ENCODE measurements around the gene EIF1AD.
"Not testable (repeated sequence)": the region's sequence is repeated elsewhere in the genome, so short reads cannot be mapped to it uniquely, and the experiment has no call there.

Gene EIF1AD

GRCh38 chr11:65967329-65967934 lies 34.5 kb downstream of the EIF1AD start:
- DNase-seq = no peak

GRCh38 chr11:65965986-65966762 lies 35.8 kb downstream of the EIF1AD start:
- no peak for DNase-seq

- DNase-seq = no peak
These were observed 37.1 kb downstream of the EIF1AD start for GRCh38 chr11:65964906-65965305.

GRCh38 chr11:65962141-65962564 lies 39.8 kb downstream of the EIF1AD start:
- no peak for DNase-seq

GRCh38 chr11:65961267-65962140 lies 40.5 kb downstream of the EIF1AD start, which contains the start of gene SART1:
SART1 (plus strand) TSS chr11:65961734; CDS start chr11:65961781, 47 bp downstream.
- DNase-seq = peak; percentile 99

GRCh38 chr11:65960824-65961266 lies 41.1 kb downstream of the EIF1AD start:
- DNase-seq = no peak

- no peak for DNase-seq
These were observed 43.1 kb downstream of the EIF1AD start for GRCh38 chr11:65958774-65959420.

GRCh38 chr11:65958291-65958690 lies 43.7 kb downstream of the EIF1AD start:
- no peak for DNase-seq

- no peak for DNase-seq
These were observed 47.2 kb downstream of the EIF1AD start for GRCh38 chr11:65954771-65955170.

- no peak for DNase-seq
These were observed 48.5 kb downstream of the EIF1AD start for GRCh38 chr11:65953471-65953870.

GRCh38 chr11:65952052-65952521 lies 49.9 kb downstream of the EIF1AD start:
- DNase-seq = no peak

- not testable (repeated sequence) for DNase-seq
These were observed 50.3 kb downstream of the EIF1AD start for GRCh38 chr11:65951641-65952040.

GRCh38 chr11:65950711-65951110 lies 51.2 kb downstream of the EIF1AD start:
- not testable (repeated sequence) for DNase-seq

GRCh38 chr11:65947603-65948125 lies 54.3 kb downstream of the EIF1AD start:
- no peak for DNase-seq

- no peak for DNase-seq
These were observed 54.8 kb downstream of the EIF1AD start for GRCh38 chr11:65947133-65947532.

- DNase-seq = no peak
These were observed 55.3 kb downstream of the EIF1AD start for GRCh38 chr11:65946655-65947054.
